ENCODE data around the gene ITPRID2. TPM values are rescaled to one million over a fixed set of nuclear protein-coding genes. Genes with fewer than 3 reads are reported as not detected.
"Not testable (repeated sequence)": the region's sequence is repeated elsewhere in the genome, so short reads cannot be mapped to it uniquely, and the experiment has no call there.

ITPRID2 gene
- polyA plus RNA-seq, 1 donor, result 56.1 TPM

GRCh38 chr2:181916726-181917718, 25.5 kb downstream of the ITPRID2 start:
- DNase-seq (ENCODE audit: low read depth), result no peak

- DNase-seq (ENCODE audit: low read depth), result no peak
These were observed 26.7 kb downstream of the ITPRID2 start for GRCh38 chr2:181918188-181918587.

- DNase-seq (ENCODE audit: low read depth), result no peak
These were observed 31.6 kb downstream of the ITPRID2 start for GRCh38 chr2:181923121-181923520.

GRCh38 chr2:181924336-181924735, 32.8 kb downstream of the ITPRID2 start:
- no peak for DNase-seq (ENCODE audit: low read depth)

GRCh38 chr2:181934694-181935093, 43.2 kb downstream of the ITPRID2 start:
- DNase-seq (ENCODE audit: low read depth), result no peak

GRCh38 chr2:181937473-181937872, 45.9 kb downstream of the ITPRID2 start:
- no peak for DNase-seq (ENCODE audit: low read depth)

GRCh38 chr2:181943411-181944124, 52.0 kb downstream of the ITPRID2 start:
- DNase-seq (ENCODE audit: low read depth), result no peak

GRCh38 chr2:181944164-181944913, 52.8 kb downstream of the ITPRID2 start:
- DNase-seq (ENCODE audit: low read depth), result no peak

- DNase-seq (ENCODE audit: low read depth), result no peak
These were observed 53.4 kb downstream of the ITPRID2 start for GRCh38 chr2:181944914-181945291.

GRCh38 chr2:181946444-181947127, 55.1 kb downstream of the ITPRID2 start:
- no peak for DNase-seq (ENCODE audit: low read depth)

GRCh38 chr2:181947273-181947672, 55.7 kb downstream of the ITPRID2 start:
- DNase-seq (ENCODE audit: low read depth), result no peak

- no peak for DNase-seq (ENCODE audit: low read depth)
These were observed 56.7 kb downstream of the ITPRID2 start for GRCh38 chr2:181948227-181948626.

GRCh38 chr2:181949047-181949446, 57.5 kb downstream of the ITPRID2 start:
- DNase-seq (ENCODE audit: low read depth), result no peak

GRCh38 chr2:181952404-181953226, 61.1 kb downstream of the ITPRID2 start:
- no peak for DNase-seq (ENCODE audit: low read depth)

GRCh38 chr2:181953881-181954537, 62.5 kb downstream of the ITPRID2 start:
- peak; percentile 20 for DNase-seq (ENCODE audit: low read depth)

- no peak for DNase-seq (ENCODE audit: low read depth)
These were observed 63.0 kb downstream of the ITPRID2 start for GRCh38 chr2:181954538-181954883.

GRCh38 chr2:181955010-181955409, 63.5 kb downstream of the ITPRID2 start:
- no peak for DNase-seq (ENCODE audit: low read depth)

- not testable (repeated sequence) for DNase-seq (ENCODE audit: low read depth)
These were observed 64.3 kb downstream of the ITPRID2 start for GRCh38 chr2:181955866-181956265.

GRCh38 chr2:181957668-181958067, 66.1 kb downstream of the ITPRID2 start:
- DNase-seq (ENCODE audit: low read depth), result no peak

GRCh38 chr2:181958726-181959125, 67.2 kb downstream of the ITPRID2 start:
- DNase-seq (ENCODE audit: low read depth), result no peak
